SK-N-SH (cell line): ENCODE results near the gene FRS2. TPM values are rescaled to one million over a fixed set of nuclear protein-coding genes. Genes with fewer than 3 reads are reported as not detected.

Source experiments
- CTCF ChIA-PET: fragments of 300-600, 350-600 bp; formaldehyde crosslinking; extraction: SDS; loops from one replicate; lab custom pipeline; 2021; lab: Yijun Ruan, JAX
- POLR2A ChIA-PET: fragments of 350-600 bp; sonication (Branson Sonifier 250); formaldehyde crosslinking; extraction: SDS; loops from one replicate; lab custom pipeline; 2020; ENCODE audit warnings: antibody characterized with exemption, inconsistent platforms; lab: Yijun Ruan, JAX
- DNase-seq: peaks from one replicate; pipeline ENCODE4 v3.0.0; 2012
- H2AFZ ChIP-seq: fragments of 200-600 bp; sonication (generic); 2 replicates; pipeline ENCODE4 v1.8.1; 2016; ENCODE audit warnings: antibody characterized with exemption, mild to moderate bottlenecking, low read depth
- H3F3A ChIP-seq: fragments of 200-600 bp; sonication (generic); replicated peaks from 2 replicates; pipeline ENCODE3; 2016; ENCODE audit warnings: antibody characterized with exemption, mild to moderate bottlenecking; ENCODE audit not compliant: insufficient read depth
- H3K27ac ChIP-seq, 2 experiments: fragments of 200-500 bp in 1 of 2; fragments of 200-600 bp in 1 of 2; sonication (Bioruptor generic) in 1 of 2; sonication (generic), shearing (Covaris generic) in 1 of 2; 2 replicates each; pipeline versions ENCODE4 v1.5.1 to v1.6.1; 2014 to 2016; ENCODE audit warnings: low read depth in 2 of 2, inconsistent platforms in 1 of 2, low read length in 1 of 2, mild to moderate bottlenecking in 1 of 2, mixed read lengths in 1 of 2
- H3K27me3 ChIP-seq: fragments of 200-600 bp; sonication (generic), shearing (Covaris generic); 2 replicates; pipeline ENCODE4 v1.6.1; 2016; ENCODE audit warnings: mixed run types; ENCODE audit not compliant: insufficient read depth
- H3K36me3 ChIP-seq, 2 experiments: fragments of 200-500 bp in 1 of 2; fragments of 200-600 bp in 1 of 2; sonication (Bioruptor generic) in 1 of 2; sonication (generic) in 1 of 2; replicated peaks in 1 of 2; 2 replicates each; pipeline versions ENCODE3 to v1.5.1; 2014 to 2016; ENCODE audit warnings: low read length in 1 of 2, mild to moderate bottlenecking in 1 of 2; ENCODE audit not compliant: insufficient read depth in 2 of 2, control insufficient read depth in 1 of 2
- H3K4me1 ChIP-seq, 2 experiments: fragments of 200-500 bp in 1 of 2; fragments of 200-600 bp in 1 of 2; sonication (Bioruptor generic) in 1 of 2; sonication (generic), shearing (Covaris generic) in 1 of 2; 2 replicates each; pipeline versions ENCODE4 v1.5.1 to v1.6.1; 2014 to 2016; ENCODE audit warnings: low read depth in 1 of 2, low read length in 1 of 2, mixed run types in 1 of 2; ENCODE audit not compliant: insufficient read depth in 2 of 2, control insufficient read depth in 1 of 2
- H3K4me2 ChIP-seq: fragments of 200-600 bp; sonication (generic), shearing (Covaris generic); 2 replicates; pipeline ENCODE4 v1.6.1; 2017; ENCODE audit warnings: mixed run types
- H3K4me3 ChIP-seq, 2 experiments: fragments of 200-500 bp in 1 of 2; fragments of 200-600 bp in 1 of 2; sonication (Bioruptor generic) in 1 of 2; sonication (generic), shearing (Covaris generic) in 1 of 2; 2 replicates each; pipeline versions ENCODE4 v1.5.1 to v1.8.1; 2014 to 2016; ENCODE audit warnings: low read depth in 2 of 2, inconsistent platforms in 1 of 2, low read length in 1 of 2, mild to moderate bottlenecking in 1 of 2, mixed read lengths in 1 of 2, moderate library complexity in 1 of 2
- H3K79me2 ChIP-seq: fragments of 200-600 bp; sonication (generic); 2 replicates; pipeline ENCODE4 v1.8.1; 2017; ENCODE audit warnings: mild to moderate bottlenecking; ENCODE audit not compliant: insufficient read depth
- H3K9ac ChIP-seq: fragments of 200-600 bp; sonication (generic); 2 replicates; pipeline ENCODE4 v1.6.1; 2017; ENCODE audit warnings: mixed run types
- H3K9me2 ChIP-seq: fragments of 200-600 bp; sonication (generic); 2 replicates; pipeline ENCODE4 v1.6.1; 2017; ENCODE audit warnings: mixed run types
- H3K9me3 ChIP-seq: fragments of 200-600 bp; sonication (generic); 2 replicates; pipeline ENCODE4 v1.6.1; 2017; ENCODE audit warnings: mixed run types, mild to moderate bottlenecking, moderate library complexity
- H4K20me1 ChIP-seq: fragments of 200-600 bp; sonication (generic); 2 replicates; pipeline ENCODE4 v1.6.1; 2017; ENCODE audit warnings: mild to moderate bottlenecking, mixed run types; ENCODE audit not compliant: insufficient read depth
- CHD2 ChIP-seq: fragments of 150-350 bp; IDR thresholded peaks from 2 replicates; pipeline ENCODE4 v1.6.1; 2018; ENCODE audit warnings: low read length; ENCODE audit not compliant: partially characterized antibody
- ELF1 ChIP-seq: IDR thresholded peaks from 2 replicates; pipeline ENCODE4 v1.4.0; 2012
- EP300 ChIP-seq, 2 experiments: IDR thresholded peaks; 2 replicates each; pipeline versions ENCODE4 v1.4.0 to v1.6.1; 2012; ENCODE audit warnings: borderline replicate concordance in 1 of 2, low read depth in 1 of 2, low read length in 1 of 2
- GABPA ChIP-seq: IDR thresholded peaks from 2 replicates; pipeline ENCODE4 v1.4.0; 2012; ENCODE audit warnings: low read depth, mild to moderate bottlenecking
- IRF3 ChIP-seq: fragments of 150-350 bp; IDR thresholded peaks from 2 replicates; pipeline ENCODE4 v1.6.1; 2016; ENCODE audit warnings: mild to moderate bottlenecking, low read depth, low read length
- JUND ChIP-seq: IDR thresholded peaks from 2 replicates; pipeline ENCODE4 v1.4.0; 2012
- MEF2A ChIP-seq: IDR thresholded peaks from 2 replicates; pipeline ENCODE4 v1.4.0; 2012; ENCODE audit warnings: low read depth, borderline replicate concordance
- NRF1 ChIP-seq: IDR thresholded peaks from 2 replicates; pipeline ENCODE4 v1.6.1; 2012; ENCODE audit warnings: low read depth, mild to moderate bottlenecking, low read length
- PBX3 ChIP-seq: IDR thresholded peaks from 2 replicates; pipeline ENCODE4; 2012
- POLR2AphosphoS5 ChIP-seq: IDR thresholded peaks from 2 replicates; pipeline ENCODE4 v1.6.1; 2012; ENCODE audit warnings: low read depth, low read length
- RCOR1 ChIP-seq: fragments of 150-350 bp; IDR thresholded peaks from 2 replicates; pipeline ENCODE4 v1.6.1; 2017; ENCODE audit warnings: antibody characterized with exemption, low read length
- USF2 ChIP-seq: fragments of 150-350 bp; IDR thresholded peaks from 2 replicates; pipeline ENCODE4 v1.6.1; 2017; ENCODE audit warnings: antibody characterized with exemption, low read length, low read depth, borderline replicate concordance
- ZBTB33 ChIP-seq: IDR thresholded peaks from 2 replicates; pipeline ENCODE4 v1.4.0; 2012; ENCODE audit warnings: low read depth, borderline replicate concordance
- WGBS: methylation state at CpG from one replicate; pipeline ENCODE4 v1.1.6; 2017; ENCODE audit warnings: low lambda C conversion rate; 5-methylcytosine and 5-hydroxymethylcytosine counted together
- polyA plus RNA-seq, 3 experiments: library from polyadenylated mRNA; depleted of rRNA; stranded (reverse); fragments of >200 nt; gene quantifications; 2 replicates each; pipeline ENCODE4 v1.2.3, GENCODE V29; 2012

FRS2 gene
- polyA plus RNA-seq, 1 of the 3 experiments (the other 2 are of a cell fraction): 7.1 TPM

- Histone ChIP-seq H3K27ac (peak overlapping the region in 1 of 2 experiments; percentile 31; a peak in 1 of 4 replicates), H3K4me1 (peaks cover 12 to 23% of the 10 kb centered on the region in 2 experiments; a peak in 3 of 4 replicates), H3K9ac (no peak overlapping the region), H3F3A (peaks cover 20% of the 10 kb centered on the region), H4K20me1 (peaks cover 38% of the 10 kb centered on the region), H2AFZ (no peak overlapping the region), H3K36me3 (peaks cover 0 to 7% of the 10 kb centered on the region in 2 experiments), H3K27me3 (no peaks in the 10 kb centered on the region), H3K4me3 (no peak overlapping the region), H3K79me2 (peaks cover 97% of the 10 kb centered on the region), H3K9me2 (no peaks in the 10 kb centered on the region), H3K9me3 (no peaks in the 10 kb centered on the region), H3K4me2 (no peak overlapping the region)
- 88% methylated on average over 5 of the region's 5 CpGs for WGBS
- TF ChIP-seq RCOR1: no peak
- TF ChIP-seq ZBTB33: no peak
- no peak for TF ChIP-seq GABPA
- no peak for TF ChIP-seq POLR2AphosphoS5
- TF ChIP-seq MEF2A: no peak
- no peak for TF ChIP-seq EP300 (IDR thresholded peaks at IDR 0.05; ENCODE audit: borderline replicate concordance in 1 of 2, low read depth in 1 of 2, low read length in 1 of 2)
- no peak for TF ChIP-seq USF2
- no peak for TF ChIP-seq CHD2
- no peak for TF ChIP-seq NRF1
- no peak for TF ChIP-seq JUND
- ChIA-PET CTCF (interaction anchor here (0.6 to 1.7 kb wide), 4 partner anchors 55 to 360 kb away, joined by 3 to 7 read pairs (median 4); no protein-coding TSS in a partner anchor), POLR2A (no interaction called here)
- DNase-seq: no peak
Observed at GRCh38 chr12:69515394-69515930, 45.3 kb downstream of the FRS2 start.

GRCh38 chr12:69516950-69517349 lies 46.8 kb downstream of the FRS2 start:
- no peaks in the 10 kb centered on the region for H3K9me3 ChIP-seq
- WGBS: 88% methylated on average over 2 of the region's 2 CpGs
- H3F3A ChIP-seq: peaks cover 13% of the 10 kb centered on the region
- no peak for DNase-seq
- H3K4me3 ChIP-seq: no peak overlapping the region
- no peak overlapping the region for H3K9ac ChIP-seq
- H3K4me2 ChIP-seq: no peak overlapping the region
- H3K4me1 ChIP-seq: peaks cover 12% of the 10 kb centered on the region in 2 experiments; a peak in 3 of 4 replicates
- no peaks in the 10 kb centered on the region for H3K9me2 ChIP-seq
- H3K79me2 ChIP-seq: peaks cover 97% of the 10 kb centered on the region
- POLR2A ChIA-PET: no interaction called here
- peaks cover 30% of the 10 kb centered on the region for H4K20me1 ChIP-seq
- TF ChIP-seq IRF3 (no peak), PBX3 (no peak), ELF1 (no peak)
- TF ChIP-seq, all 33 proteins: peak for 0
- no peak overlapping the region for H3K27ac ChIP-seq
- CTCF ChIA-PET: interaction anchor here (1.7 kb wide), 1 partner anchor 54 kb away, joined by 7 read pairs; no protein-coding TSS in a partner anchor
- peaks cover 0 to 7% of the 10 kb centered on the region in 2 experiments for H3K36me3 ChIP-seq
- H2AFZ ChIP-seq: no peak overlapping the region
- H3K27me3 ChIP-seq: no peaks in the 10 kb centered on the region
